Sigmoid colon (tissue), 7 donors: ENCODE measurements around the gene MRPL12. TPM values are rescaled to one million over a fixed set of nuclear protein-coding genes. Genes with fewer than 3 reads are reported as not detected.

Experiments used
- DNase-seq: peaks from one replicate; pipeline ENCODE4 v3.0.0-alpha.2; 2019
- H3K27ac ChIP-seq, 4 donors: fragments of 200-600 bp; sonication (generic); one replicate each; pipeline ENCODE4 v1.5.1; 2016 to 2019; ENCODE audit warnings: mild to moderate bottlenecking in 1 of 4
- H3K27me3 ChIP-seq, 3 donors: fragments of 200-600 bp; sonication (generic); one replicate each; pipeline ENCODE4 v1.5.1; 2019; ENCODE audit warnings: mild to moderate bottlenecking in 1 of 3
- H3K36me3 ChIP-seq, 4 donors: fragments of 200-600 bp; sonication (generic); one replicate each; pipeline ENCODE4 v1.5.1; 2016 to 2019
- H3K4me1 ChIP-seq, 4 donors: fragments of 200-600 bp; sonication (generic); one replicate each; pipeline ENCODE4 v1.5.1; 2017 to 2019
- H3K4me3 ChIP-seq, 4 donors: fragments of 200-600 bp; sonication (generic); one replicate each; pipeline ENCODE4 v1.5.1; 2017 to 2019; ENCODE audit warnings: mild to moderate bottlenecking in 2 of 4, moderate library complexity in 1 of 4
- H3K9me3 ChIP-seq, 4 donors: fragments of 200-600 bp in 3 of 4; sonication (generic) in 3 of 4; one replicate each; pipeline versions ENCODE4 v1.5.1 to v1.6.1; 2013 to 2019
- CTCF ChIP-seq, 4 experiments: fragments of 450-650 bp in 3 of 4; fragments of 200-600 bp in 1 of 4; IDR thresholded peaks; one replicate each; pipeline ENCODE4 v1.5.1; 2016 to 2019; ENCODE audit warnings: antibody characterized with exemption in 4 of 4, mild to moderate bottlenecking in 3 of 4, moderate library complexity in 2 of 4
- EP300 ChIP-seq, 4 donors: sonication (generic); formaldehyde crosslinking; IDR thresholded peaks; one replicate each; pipeline ENCODE4 v1.6.1; 2017; ENCODE audit warnings: antibody characterized with exemption in 4 of 4
- POLR2A ChIP-seq, 2 donors: fragments of 450-650 bp; IDR thresholded peaks; one replicate each; pipeline ENCODE4 v1.6.1; 2016; ENCODE audit warnings: antibody characterized with exemption in 2 of 2, mild to moderate bottlenecking in 2 of 2, moderate library complexity in 2 of 2
- POLR2AphosphoS5 ChIP-seq, 4 donors: sonication (generic); formaldehyde crosslinking; IDR thresholded peaks; one replicate each; pipeline ENCODE4 v1.6.1; 2017; ENCODE audit warnings: antibody characterized with exemption in 4 of 4
- WGBS, 2 donors: extraction: QIAGEN DNeasy Blood & Tissue Kit; methylation state at CpG; one replicate each; pipeline ENCODE4 v1.1.7; 2013; 5-methylcytosine and 5-hydroxymethylcytosine counted together
- intact Hi-C: fragments of 100-400 bp; cut with DNase I; formaldehyde crosslinking; loops from one replicate; pipeline ENCODE4 v1.15.1; 2023
- polyA plus RNA-seq, 3 donors: library from polyadenylated mRNA; stranded (reverse); fragments of 200-250 nt; gene quantifications; one replicate each; pipeline ENCODE4 v1.2.3, GENCODE V29; 2013
- total RNA-seq, 4 donors: library from RNA; depleted of rRNA; stranded (reverse); fragments of >200 nt; gene quantifications; one replicate each; pipeline ENCODE4 v1.1.0, GENCODE V29; 2016
- donor health status: healthy with polysubstance abuse.
- donor health status: Bipolar disorder and iron deficiency.
- donor health status: healthy.

MRPL12 gene
- total and polyA plus RNA-seq, 7 donors = 31.0 to 258 (median 56.4) TPM

- peaks cover 4 to 50% (median 23%) of the 10 kb centered on the region in 4 donors for H3K36me3 ChIP-seq
- intact Hi-C loops = no loop called here
- no peak overlapping the region for H3K27ac ChIP-seq
- no peak overlapping the region for H3K4me3 ChIP-seq
- no peaks in the 10 kb centered on the region for H3K9me3 ChIP-seq
- no peak for DNase-seq
- H3K4me1 ChIP-seq = peaks cover 0 to 38% (median 35%) of the 10 kb centered on the region in 4 donors
- peaks cover 0 to 6% (median 0%) of the 10 kb centered on the region in 3 donors for H3K27me3 ChIP-seq
- whole genome bisulfite sequencing, 2 donors = 94 to 95% methylated on average over 30 of the region's 30 CpGs
- no peak for TF ChIP-seq POLR2AphosphoS5 (IDR thresholded peaks at IDR 0.05)
- no peak for TF ChIP-seq EP300 (IDR thresholded peaks at IDR 0.05)
- no peak for TF ChIP-seq CTCF (IDR thresholded peaks at IDR 0.05)
- no peak for TF ChIP-seq POLR2A (IDR thresholded peaks at IDR 0.05)
Measured at GRCh38 chr17:81705518-81706231, 2.5 kb downstream of the MRPL12 start.

- intact Hi-C loops = no loop called here
- Histone ChIP-seq H3K4me1 (peaks cover 0 to 38% (median 35%) of the 10 kb centered on the region in 4 donors), H3K27ac (no peak overlapping the region), H3K27me3 (peaks cover 0 to 12% (median 0%) of the 10 kb centered on the region in 3 donors), H3K36me3 (peaks cover 0 to 44% (median 20%) of the 10 kb centered on the region in 4 donors), H3K4me3 (no peak overlapping the region), H3K9me3 (no peaks in the 10 kb centered on the region)
- no peak for DNase-seq
- 94 to 95% methylated on average over 17 of the region's 17 CpGs for WGBS, 2 donors
- TF ChIP-seq POLR2A (IDR thresholded peaks at IDR 0.05) (no peak), POLR2AphosphoS5 (IDR thresholded peaks at IDR 0.05) (no peak), CTCF (IDR thresholded peaks at IDR 0.05) (no peak), EP300 (IDR thresholded peaks at IDR 0.05) (no peak)
Measured at GRCh38 chr17:81706232-81706611, 3.1 kb downstream of the MRPL12 start.

GRCh38 chr17:81706757-81707624, 3.8 kb downstream of the MRPL12 start:
- 91 to 94% methylated on average over 54 of the region's 54 CpGs for WGBS, 2 donors
- DNase-seq = no peak
- Histone ChIP-seq H3K27ac (no peak overlapping the region), H3K9me3 (no peaks in the 10 kb centered on the region), H3K36me3 (peaks cover 0 to 38% (median 17%) of the 10 kb centered on the region in 4 donors), H3K4me3 (no peak overlapping the region), H3K4me1 (peaks cover 0 to 37% (median 34%) of the 10 kb centered on the region in 4 donors), H3K27me3 (peaks cover 0 to 13% (median 0%) of the 10 kb centered on the region in 3 donors)
- intact Hi-C loops = no loop called here
- TF ChIP-seq POLR2A (IDR thresholded peaks at IDR 0.05) (no peak), POLR2AphosphoS5 (IDR thresholded peaks at IDR 0.05) (no peak), CTCF (IDR thresholded peaks at IDR 0.05) (no peak), EP300 (IDR thresholded peaks at IDR 0.05) (no peak)

- no peak overlapping the region for H3K4me3 ChIP-seq
- DNase-seq = no peak
- no peak for TF ChIP-seq POLR2A (IDR thresholded peaks at IDR 0.05)
- TF ChIP-seq CTCF (IDR thresholded peaks at IDR 0.05) = no peak
- no peak for TF ChIP-seq EP300 (IDR thresholded peaks at IDR 0.05)
- H3K9me3 ChIP-seq = no peaks in the 10 kb centered on the region
- peaks cover 0 to 38% (median 17%) of the 10 kb centered on the region in 4 donors for H3K36me3 ChIP-seq
- H3K4me1 ChIP-seq = peaks cover 0 to 37% (median 34%) of the 10 kb centered on the region in 4 donors
- 89 to 93% methylated on average over 25 of the region's 25 CpGs for WGBS, 2 donors
- no peak overlapping the region for H3K27ac ChIP-seq
- H3K27me3 ChIP-seq = peaks cover 0 to 13% (median 0%) of the 10 kb centered on the region in 3 donors
- intact Hi-C loops = no loop called here
Measured at GRCh38 chr17:81707725-81708646, 4.8 kb downstream of the MRPL12 start.
